CD4-positive, alpha-beta T cell (primary cell): Measurements from ENCODE around the gene CCDC51. TPM values are rescaled to one million over a fixed set of nuclear protein-coding genes. Genes with fewer than 3 reads are reported as not detected.

ENCODE experiments used
- ATAC-seq: fragments of 200-7000 bp; cut with Tn5 transposase; one replicate; pipeline ENCODE4 v1.10.0; 2022; ENCODE audit warnings: mild to moderate bottlenecking; ENCODE audit not compliant: poor library complexity
- CTCF ChIA-PET: fragments of 350-600 bp; sonication (Branson Sonifier 250); formaldehyde crosslinking; loops from one replicate; lab custom pipeline; 2021; ENCODE audit warnings: antibody characterized with exemption, inconsistent platforms; lab: Charles Lee
- POLR2A ChIA-PET: fragments of 350-600 bp; sonication (Branson Sonifier 250); formaldehyde crosslinking; loops from one replicate; lab custom pipeline; 2021; ENCODE audit warnings: antibody characterized with exemption, inconsistent platforms; lab: Charles Lee
- DNase-seq, 14 experiments: peaks; one replicate each; pipeline ENCODE4 v3.0.0-alpha.2; 2013 to 2020; ENCODE audit warnings: mixed read lengths in 2 of 14
- H3K27ac ChIP-seq, 2 donors: one replicate each; pipeline versions ENCODE4 v1.5.1 to v1.7.0; 2013; ENCODE audit warnings: low read length in 2 of 2, low read depth in 1 of 2, mild to moderate bottlenecking in 1 of 2
- H3K27me3 ChIP-seq, 2 experiments: 1 replicate in 1 of 2; 2 replicates in 1 of 2; pipeline versions ENCODE4 v1.6.1 to v1.7.0; 2013; ENCODE audit warnings: low read length in 2 of 2, control low read depth in 1 of 2, mild to moderate bottlenecking in 1 of 2, moderate library complexity in 1 of 2; ENCODE audit not compliant: insufficient read depth in 2 of 2, control insufficient read depth in 1 of 2
- H3K36me3 ChIP-seq: one replicate; pipeline ENCODE4 v1.6.1; 2013; ENCODE audit warnings: low read length, control low read depth; ENCODE audit not compliant: insufficient read depth
- H3K4me1 ChIP-seq: one replicate; pipeline ENCODE4 v1.6.1; 2013; ENCODE audit warnings: low read length, control low read depth; ENCODE audit not compliant: insufficient read depth
- H3K4me3 ChIP-seq: one replicate; pipeline ENCODE4 v1.5.1; 2013; ENCODE audit warnings: mild to moderate bottlenecking, low read length, moderate library complexity
- H3K9me3 ChIP-seq, 2 experiments: 1 replicate in 1 of 2; 2 replicates in 1 of 2; pipeline versions ENCODE4 v1.6.1 to v1.7.0; 2013; ENCODE audit warnings: low read length in 2 of 2, mild to moderate bottlenecking in 2 of 2, control low read depth in 1 of 2, moderate library complexity in 1 of 2; ENCODE audit not compliant: control insufficient read depth in 1 of 2, insufficient read depth in 1 of 2
- H3K27ac Mint-ChIP-seq: one replicate; pipeline ENCODE4 v1.8.0; 2020; ENCODE audit warnings: mixed read lengths
- H3K27me3 Mint-ChIP-seq: one replicate; pipeline ENCODE4 v1.8.0; 2021; ENCODE audit warnings: mixed read lengths
- H3K36me3 Mint-ChIP-seq: one replicate; pipeline ENCODE4 v1.8.0; 2021; ENCODE audit warnings: low read depth, mixed read lengths
- H3K4me1 Mint-ChIP-seq: one replicate; pipeline ENCODE4 v1.8.0; 2021; ENCODE audit warnings: low read depth, mixed read lengths
- H3K4me3 Mint-ChIP-seq: one replicate; pipeline ENCODE4 v1.8.0; 2020; ENCODE audit warnings: mild to moderate bottlenecking, mixed read lengths
- H3K9me3 Mint-ChIP-seq: one replicate; pipeline ENCODE4 v1.8.0; 2020; ENCODE audit warnings: mixed read lengths
- CTCF ChIP-seq: fragments of 200-600 bp; IDR thresholded peaks from one replicate; pipeline ENCODE4 v1.8.0; 2022; ENCODE audit warnings: antibody characterized with exemption, mild to moderate bottlenecking
- intact Hi-C, 2 experiments: fragments of 100-400 bp; cut with DNase I in 1 of 2; cut with micrococcal nuclease in 1 of 2; formaldehyde crosslinking; loops; one replicate each; pipeline versions ENCODE4 v1.15.1 to v1.9.0; 2023 to 2025; cut with DNase I, micrococcal nuclease
- total RNA-seq, 174 experiments: library from RNA in 2 of 174; stranded (reverse) in 2 of 174; gene quantifications; one replicate each; pipeline ENCODE4 v1.2.3 and lab custom pipeline; 2021 to 2026

Gene CCDC51
- total RNA-seq, 2 experiments from 2014 or later, result 5.5 to 5.8 TPM

GRCh38 chr3:48478626-48479555 is 39.0 kb upstream of the CCDC51 start:
- Mint-ChIP-seq H3K9me3 (no peaks in the 10 kb centered on the region), H3K36me3 (no peaks in the 10 kb centered on the region), H3K4me3 (peak overlapping the region; percentile 89), H3K27me3 (no peaks in the 10 kb centered on the region), H3K27ac (peak overlapping the region; percentile 95), H3K4me1 (peaks cover 36% of the 10 kb centered on the region)
- H3K4me3 ChIP-seq, result peak overlapping the region; percentile 47
- H3K4me1 ChIP-seq, result peaks cover 61% of the 10 kb centered on the region
- ChIA-PET CTCF (interaction anchor here (1.3 kb wide), 1 partner anchor 43 kb away, joined by 5 read pairs; no protein-coding TSS in a partner anchor), POLR2A (interaction anchor here (1.0 to 4.8 kb wide), 10 partner anchors 12 to 78 kb away, joined by 3 to 26 read pairs (median 6); partner anchors contain the start of genes ATRIP, PFKFB4 and SHISA5)
- DNase-seq, result peak; percentile 38 to 87 (median 59)
- TF ChIP-seq CTCF, result no peak
- H3K36me3 ChIP-seq, result peaks cover 9% of the 10 kb centered on the region
- peak; percentile 85 for ATAC-seq
- H3K27me3 ChIP-seq, result no peaks in the 10 kb centered on the region
- intact Hi-C loops, result loop anchor here in 1 of 2 experiments (5.0 kb wide), 1 partner anchor 42 kb away; no protein-coding TSS in a partner anchor
- no peaks in the 10 kb centered on the region for H3K9me3 ChIP-seq
- peak overlapping the region; percentile 67 to 75 for H3K27ac ChIP-seq

GRCh38 chr3:48477959-48478520 is 38.1 kb upstream of the CCDC51 start:
- ChIA-PET CTCF (interaction anchor here (1.3 kb wide), 1 partner anchor 42 kb away, joined by 5 read pairs; no protein-coding TSS in a partner anchor), POLR2A (interaction anchor here (0.7 to 4.8 kb wide), 4 partner anchors 11 to 289 kb away, joined by 3 to 26 read pairs (median 14); partner anchors contain the start of genes ATRIP, CCDC51 and TMA7)
- TF ChIP-seq CTCF, result no peak
- peak overlapping the region; percentile 67 to 75 for H3K27ac ChIP-seq
- H3K4me1 ChIP-seq, result peaks cover 69% of the 10 kb centered on the region
- DNase-seq (no peak), ATAC-seq (no peak)
- peaks cover 1% of the 10 kb centered on the region for H3K36me3 Mint-ChIP-seq
- H3K9me3 ChIP-seq, result no peaks in the 10 kb centered on the region
- peak overlapping the region; percentile 89 for H3K4me3 Mint-ChIP-seq
- peaks cover 44% of the 10 kb centered on the region for H3K4me1 Mint-ChIP-seq
- intact Hi-C loops, result loop anchor here in 1 of 2 experiments (5.0 kb wide), 1 partner anchor 41 kb away; no protein-coding TSS in a partner anchor
- H3K27me3 ChIP-seq, result no peaks in the 10 kb centered on the region
- H3K27me3 Mint-ChIP-seq, result no peaks in the 10 kb centered on the region
- H3K27ac Mint-ChIP-seq, result peak overlapping the region; percentile 95
- peaks cover 9% of the 10 kb centered on the region for H3K36me3 ChIP-seq
- H3K9me3 Mint-ChIP-seq, result no peaks in the 10 kb centered on the region
- H3K4me3 ChIP-seq, result peak overlapping the region; percentile 47

DNA sequence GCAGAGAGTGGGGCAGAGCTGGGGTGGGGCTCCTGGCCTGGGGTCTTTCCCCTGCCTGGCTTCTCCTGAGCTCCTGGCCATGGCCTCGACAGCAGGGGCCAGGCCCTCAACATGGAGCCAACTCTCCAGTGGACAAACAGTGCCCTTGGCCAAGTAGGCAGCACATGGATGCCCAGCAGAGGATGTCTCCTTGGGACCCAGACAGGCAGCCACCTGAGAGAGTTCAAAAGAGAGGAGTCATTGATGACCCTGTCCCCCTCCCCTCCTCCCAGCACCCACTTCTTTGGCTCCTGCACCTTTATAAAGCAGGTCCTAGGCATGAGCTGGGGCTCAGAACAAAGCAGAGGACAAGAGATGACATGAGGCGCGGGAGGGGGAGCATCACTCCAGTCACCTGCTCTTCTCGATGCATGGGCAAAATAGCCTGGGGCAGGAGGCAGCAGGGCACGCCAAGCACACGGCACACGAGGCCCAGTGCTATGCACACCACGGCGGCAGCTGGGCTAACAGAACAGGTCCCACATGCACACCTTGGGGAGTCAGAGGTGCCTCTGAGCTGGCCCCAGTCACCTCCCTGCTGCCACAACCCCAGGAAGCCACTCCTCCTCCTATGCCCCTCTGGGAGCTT is 36.6 kb upstream of the CCDC51 start:
- Mint-ChIP-seq H3K4me1 (peaks cover 49% of the 10 kb centered on the region), H3K36me3 (peaks cover 6% of the 10 kb centered on the region), H3K4me3 (no peak overlapping the region), H3K27me3 (no peaks in the 10 kb centered on the region), H3K27ac (peak overlapping the region; percentile 95), H3K9me3 (no peaks in the 10 kb centered on the region)
- peaks cover 9% of the 10 kb centered on the region for H3K36me3 ChIP-seq
- no peaks in the 10 kb centered on the region for H3K27me3 ChIP-seq
- no peak for ATAC-seq
- peak overlapping the region in 1 of 2 donors; percentile 9 for H3K27ac ChIP-seq
- CTCF ChIA-PET, result no interaction called here
- no peak for TF ChIP-seq CTCF
- intact Hi-C loops, result loop anchor here in 1 of 2 experiments (5.0 kb wide), 1 partner anchor 39 kb away; no protein-coding TSS in a partner anchor
- no peak for DNase-seq
- POLR2A ChIA-PET, result interaction anchor here (2.2 to 4.8 kb wide), 2 partner anchors 30 to 36 kb away, joined by 8 to 20 read pairs; partner anchors contain the start of genes ATRIP, CCDC51 and TMA7
- H3K9me3 ChIP-seq, result no peaks in the 10 kb centered on the region
- H3K4me1 ChIP-seq, result peaks cover 84% of the 10 kb centered on the region
- no peak overlapping the region for H3K4me3 ChIP-seq
